ENCODE measurements around the gene SPTAN1. TPM values are rescaled to one million over a fixed set of nuclear protein-coding genes. Genes with fewer than 3 reads are reported as not detected.

Gene SPTAN1
- polyA plus RNA-seq, 1 donor from 2014 or later: 287 TPM

DNA sequence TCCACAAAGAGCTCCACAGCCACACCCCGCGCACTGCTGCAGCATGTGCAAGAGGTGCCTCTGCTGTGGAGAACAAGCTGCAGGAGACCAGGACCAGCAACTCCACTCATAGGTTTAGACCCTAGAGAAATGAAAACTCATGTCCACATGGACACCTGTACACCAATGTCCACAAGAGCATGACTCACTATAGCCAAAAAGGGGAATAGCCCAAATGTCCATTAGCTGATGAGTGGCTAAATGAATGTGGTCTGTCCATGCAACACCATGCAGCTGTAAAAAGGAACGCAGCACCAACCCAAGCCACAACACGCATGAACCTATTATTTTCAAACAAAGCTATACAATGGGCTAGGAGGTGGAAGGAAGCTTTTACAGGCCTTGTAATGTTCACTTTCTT is 86.2 kb downstream of the SPTAN1 start:
- Histone ChIP-seq H4K20me1 (ENCODE audit: insufficient read depth) (no peaks in the 10 kb centered on the region), H3K9me3 (ENCODE audit: low read length) (no peaks in the 10 kb centered on the region), H3K79me2 (replicated peaks; ENCODE audit: insufficient read depth, low read length) (no peaks in the 10 kb centered on the region), H3K27ac (ENCODE audit: low read length) (no peak overlapping the region), H3K9me2 (ENCODE audit: insufficient read depth, low read length) (no peaks in the 10 kb centered on the region), H3K4me2 (ENCODE audit: low read length) (no peak overlapping the region), H3K27me3 (ENCODE audit: insufficient read depth, low read depth, low read length) (no peaks in the 10 kb centered on the region), H3K9ac (ENCODE audit: low read length) (no peak overlapping the region), H3K4me3 (ENCODE audit: low read length) (no peak overlapping the region), H3F3A (ENCODE audit: insufficient read depth, low read length, poor library complexity, severe bottlenecking) (no peaks in the 10 kb centered on the region), H2AFZ (ENCODE audit: low read depth, low read length) (no peak overlapping the region), H3K36me3 (ENCODE audit: insufficient read depth, low read length) (no peaks in the 10 kb centered on the region)
- TF ChIP-seq POLR2AphosphoS5 (IDR thresholded peaks at IDR 0.05): no peak
- no peak for TF ChIP-seq TAF1 (IDR thresholded peaks at IDR 0.05; ENCODE audit: low read depth)
- TF ChIP-seq, protein P1, sequence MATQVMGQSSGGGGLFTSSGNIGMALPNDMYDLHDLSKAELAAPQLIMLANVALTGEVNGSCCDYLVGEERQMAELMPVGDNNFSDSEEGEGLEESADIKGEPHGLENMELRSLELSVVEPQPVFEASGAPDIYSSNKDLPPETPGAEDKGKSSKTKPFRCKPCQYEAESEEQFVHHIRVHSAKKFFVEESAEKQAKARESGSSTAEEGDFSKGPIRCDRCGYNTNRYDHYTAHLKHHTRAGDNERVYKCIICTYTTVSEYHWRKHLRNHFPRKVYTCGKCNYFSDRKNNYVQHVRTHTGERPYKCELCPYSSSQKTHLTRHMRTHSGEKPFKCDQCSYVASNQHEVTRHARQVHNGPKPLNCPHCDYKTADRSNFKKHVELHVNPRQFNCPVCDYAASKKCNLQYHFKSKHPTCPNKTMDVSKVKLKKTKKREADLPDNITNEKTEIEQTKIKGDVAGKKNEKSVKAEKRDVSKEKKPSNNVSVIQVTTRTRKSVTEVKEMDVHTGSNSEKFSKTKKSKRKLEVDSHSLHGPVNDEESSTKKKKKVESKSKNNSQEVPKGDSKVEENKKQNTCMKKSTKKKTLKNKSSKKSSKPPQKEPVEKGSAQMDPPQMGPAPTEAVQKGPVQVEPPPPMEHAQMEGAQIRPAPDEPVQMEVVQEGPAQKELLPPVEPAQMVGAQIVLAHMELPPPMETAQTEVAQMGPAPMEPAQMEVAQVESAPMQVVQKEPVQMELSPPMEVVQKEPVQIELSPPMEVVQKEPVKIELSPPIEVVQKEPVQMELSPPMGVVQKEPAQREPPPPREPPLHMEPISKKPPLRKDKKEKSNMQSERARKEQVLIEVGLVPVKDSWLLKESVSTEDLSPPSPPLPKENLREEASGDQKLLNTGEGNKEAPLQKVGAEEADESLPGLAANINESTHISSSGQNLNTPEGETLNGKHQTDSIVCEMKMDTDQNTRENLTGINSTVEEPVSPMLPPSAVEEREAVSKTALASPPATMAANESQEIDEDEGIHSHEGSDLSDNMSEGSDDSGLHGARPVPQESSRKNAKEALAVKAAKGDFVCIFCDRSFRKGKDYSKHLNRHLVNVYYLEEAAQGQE (IDR thresholded peaks at IDR 0.05; ENCODE audit: borderline replicate concordance): no peak
- no peak for TF ChIP-seq EP300 (conservative IDR thresholded peaks at IDR 0.05; ENCODE audit: poor library complexity, severe bottlenecking)
- TF ChIP-seq RAD21 (conservative IDR thresholded peaks at IDR 0.05): no peak
- TF ChIP-seq SMC3 (conservative IDR thresholded peaks at IDR 0.05; ENCODE audit: poor library complexity): no peak
- TF ChIP-seq MXI1 (conservative IDR thresholded peaks at IDR 0.05; ENCODE audit: poor library complexity, severe bottlenecking): no peak
- TF ChIP-seq CTCF (IDR thresholded peaks at IDR 0.05; ENCODE audit: poor library complexity, severe bottlenecking): no peak
- TF ChIP-seq EZH2 (IDR thresholded peaks at IDR 0.05; ENCODE audit: borderline replicate concordance, insufficient read depth, low read length, poor library complexity, severe bottlenecking): no peak

- no peaks in the 10 kb centered on the region for H3K9me3 ChIP-seq (ENCODE audit: low read length)
- no peak overlapping the region for H2AFZ ChIP-seq (ENCODE audit: low read depth, low read length)
- H3K4me2 ChIP-seq (ENCODE audit: low read length): no peak overlapping the region
- no peaks in the 10 kb centered on the region for H3F3A ChIP-seq (ENCODE audit: insufficient read depth, low read length, poor library complexity, severe bottlenecking)
- H3K79me2 ChIP-seq (replicated peaks; ENCODE audit: insufficient read depth, low read length): no peaks in the 10 kb centered on the region
- TF ChIP-seq POLR2AphosphoS5 (IDR thresholded peaks at IDR 0.05): no peak
- TF ChIP-seq MXI1 (conservative IDR thresholded peaks at IDR 0.05; ENCODE audit: poor library complexity, severe bottlenecking): no peak
- TF ChIP-seq, protein P1 (IDR thresholded peaks at IDR 0.05; ENCODE audit: borderline replicate concordance): no peak
- no peak for TF ChIP-seq RAD21 (conservative IDR thresholded peaks at IDR 0.05)
- TF ChIP-seq SMC3 (conservative IDR thresholded peaks at IDR 0.05; ENCODE audit: poor library complexity): no peak
- no peak for TF ChIP-seq EP300 (conservative IDR thresholded peaks at IDR 0.05; ENCODE audit: poor library complexity, severe bottlenecking)
- no peaks in the 10 kb centered on the region for H3K36me3 ChIP-seq (ENCODE audit: insufficient read depth, low read length)
- H4K20me1 ChIP-seq (ENCODE audit: insufficient read depth): no peaks in the 10 kb centered on the region
- H3K9ac ChIP-seq (ENCODE audit: low read length): no peak overlapping the region
- no peak overlapping the region for H3K4me3 ChIP-seq (ENCODE audit: low read length)
- no peak overlapping the region for H3K27ac ChIP-seq (ENCODE audit: low read length)
- H3K27me3 ChIP-seq (ENCODE audit: insufficient read depth, low read depth, low read length): no peaks in the 10 kb centered on the region
- H3K9me2 ChIP-seq (ENCODE audit: insufficient read depth, low read length): no peaks in the 10 kb centered on the region
Measured at GRCh38 chr9:128640603-128641002, 88.2 kb downstream of the SPTAN1 start.
